ENCODE data around the gene AANAT.
A peak's percentile ranks its signal among the peaks of the same experiment; 100 is the strongest.

Gene AANAT

GRCh38 chr17:76490112-76490710, 22.8 kb downstream of the AANAT start:
- no peak for DNase-seq (ENCODE audit: low read depth in 2 of 2)

GRCh38 chr17:76491271-76492122, 24.1 kb downstream of the AANAT start:
- DNase-seq (ENCODE audit: low read depth in 2 of 2) = no peak

GRCh38 chr17:76492123-76492988, 25.0 kb downstream of the AANAT start:
- no peak for DNase-seq (ENCODE audit: low read depth in 2 of 2)

GRCh38 chr17:76492989-76493501, 25.6 kb downstream of the AANAT start:
- peak in 1 of 2 donors; percentile 36 for DNase-seq (ENCODE audit: low read depth in 2 of 2)

- no peak for DNase-seq (ENCODE audit: low read depth in 2 of 2)
Observed at GRCh38 chr17:76493505-76494167, 26.2 kb downstream of the AANAT start.

GRCh38 chr17:76495663-76496400, 28.4 kb downstream of the AANAT start:
- no peak for DNase-seq (ENCODE audit: low read depth in 2 of 2)

- no peak for DNase-seq (ENCODE audit: low read depth in 2 of 2)
Observed at GRCh38 chr17:76496464-76496863, 29.1 kb downstream of the AANAT start.

GRCh38 chr17:76497699-76497978, 30.2 kb downstream of the AANAT start:
- DNase-seq (ENCODE audit: low read depth in 2 of 2) = no peak

GRCh38 chr17:76497979-76498875, 30.8 kb downstream of the AANAT start:
- no peak for DNase-seq (ENCODE audit: low read depth in 2 of 2)

- no peak for DNase-seq (ENCODE audit: low read depth in 2 of 2)
Observed at GRCh38 chr17:76498876-76499251, 31.5 kb downstream of the AANAT start.

- no peak for DNase-seq (ENCODE audit: low read depth in 2 of 2)
Observed at GRCh38 chr17:76499267-76499667, 31.9 kb downstream of the AANAT start.

- DNase-seq (ENCODE audit: low read depth in 2 of 2) = no peak
Observed at GRCh38 chr17:76500074-76500746, 32.8 kb downstream of the AANAT start.

GRCh38 chr17:76500747-76501017, 33.3 kb downstream of the AANAT start:
- no peak for DNase-seq (ENCODE audit: low read depth in 2 of 2)

- peak; percentile 91 to 97 for DNase-seq (ENCODE audit: low read depth in 2 of 2)
Observed at GRCh38 chr17:76501018-76501826, 33.8 kb downstream of the AANAT start, which contains the start of gene RHBDF2. TSS of gene RHBDF2 (minus strand) at chr17:76501423. CDS start at chr17:76481524, 19,899 bp downstream.

GRCh38 chr17:76501827-76502307, 34.5 kb downstream of the AANAT start:
- no peak for DNase-seq (ENCODE audit: low read depth in 2 of 2)

- DNase-seq (ENCODE audit: low read depth in 2 of 2) = no peak
Observed at GRCh38 chr17:76502341-76503211, 35.2 kb downstream of the AANAT start.

GRCh38 chr17:76504117-76504516, 36.7 kb downstream of the AANAT start:
- DNase-seq (ENCODE audit: low read depth in 2 of 2) = no peak
